Nephron (organoid): ENCODE measurements around the gene WWOX.

ENCODE experiments used
- H3K27ac Mint-ChIP-seq, 3 experiments: 2 replicates each; pipeline ENCODE4 v1.8.0; 2020; ENCODE audit warnings: mixed read lengths in 3 of 3, mild to moderate bottlenecking in 2 of 3, moderate library complexity in 1 of 3
- H3K27me3 Mint-ChIP-seq: 2 replicates; pipeline ENCODE4 v1.8.0; 2021; ENCODE audit warnings: low read depth, mild to moderate bottlenecking, moderate library complexity, mixed read lengths
- H3K36me3 Mint-ChIP-seq: 2 replicates; pipeline ENCODE4 v1.8.0; 2020; ENCODE audit warnings: low read depth, mixed read lengths
- H3K4me1 Mint-ChIP-seq: 2 replicates; pipeline ENCODE4 v1.8.0; 2020; ENCODE audit warnings: mixed read lengths
- H3K4me3 Mint-ChIP-seq, 3 experiments: 2 replicates each; pipeline ENCODE4 v1.8.0; 2020; ENCODE audit warnings: mild to moderate bottlenecking in 3 of 3, mixed read lengths in 3 of 3, moderate library complexity in 2 of 3
- H3K9me3 Mint-ChIP-seq: 2 replicates; pipeline ENCODE4 v1.8.0; 2020; ENCODE audit warnings: mixed read lengths
- CTCF ChIP-seq, 3 experiments: fragments of 200-600 bp; sonication (generic); IDR thresholded peaks; one replicate each; pipeline ENCODE4 v1.5.0; 2021; ENCODE audit warnings: antibody characterized with exemption in 3 of 3; ENCODE audit not compliant: unreplicated experiment in 3 of 3

WWOX gene

GRCh38 chr16:78650339-78651074 lies 551.1 kb downstream of the WWOX start:
- Mint-ChIP-seq H3K4me1 (peaks cover 40% of the 10 kb centered on the region), H3K27ac (peak overlapping the region in 2 of 3 experiments; percentile 22 to 27), H3K36me3 (no peaks in the 10 kb centered on the region), H3K27me3 (peaks cover 7% of the 10 kb centered on the region), H3K9me3 (no peaks in the 10 kb centered on the region), H3K4me3 (no peak overlapping the region)
- no peak for TF ChIP-seq CTCF (IDR thresholded peaks at IDR 0.05; ENCODE audit: unreplicated experiment in 3 of 3)

DNA sequence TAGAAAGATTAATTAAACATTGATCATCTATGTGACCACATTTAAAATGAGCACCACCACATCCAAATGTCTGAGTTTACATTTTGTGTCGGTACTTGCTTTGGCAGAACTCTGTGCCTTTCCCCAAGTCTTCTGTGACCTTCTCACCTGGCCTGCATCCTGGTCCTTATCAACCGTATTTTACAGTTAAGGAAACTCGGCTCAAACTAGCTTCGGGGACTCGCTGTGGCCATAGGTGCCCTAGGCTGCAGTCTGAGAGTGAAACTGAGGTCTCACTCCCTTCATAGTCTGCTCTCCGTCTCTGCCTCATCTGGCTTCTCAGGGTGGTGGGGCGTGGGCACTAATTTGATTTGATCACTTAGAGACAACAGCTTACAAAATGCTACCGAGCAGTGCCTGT lies 555.5 kb downstream of the WWOX start:
- Mint-ChIP-seq H3K27me3 (peaks cover 15% of the 10 kb centered on the region), H3K9me3 (no peaks in the 10 kb centered on the region), H3K4me3 (no peak overlapping the region), H3K36me3 (no peaks in the 10 kb centered on the region), H3K27ac (peak overlapping the region; percentile 19 to 70 (median 34)), H3K4me1 (peaks cover 40% of the 10 kb centered on the region)
- TF ChIP-seq CTCF (IDR thresholded peaks at IDR 0.05; ENCODE audit: unreplicated experiment in 3 of 3): no peak

DNA sequence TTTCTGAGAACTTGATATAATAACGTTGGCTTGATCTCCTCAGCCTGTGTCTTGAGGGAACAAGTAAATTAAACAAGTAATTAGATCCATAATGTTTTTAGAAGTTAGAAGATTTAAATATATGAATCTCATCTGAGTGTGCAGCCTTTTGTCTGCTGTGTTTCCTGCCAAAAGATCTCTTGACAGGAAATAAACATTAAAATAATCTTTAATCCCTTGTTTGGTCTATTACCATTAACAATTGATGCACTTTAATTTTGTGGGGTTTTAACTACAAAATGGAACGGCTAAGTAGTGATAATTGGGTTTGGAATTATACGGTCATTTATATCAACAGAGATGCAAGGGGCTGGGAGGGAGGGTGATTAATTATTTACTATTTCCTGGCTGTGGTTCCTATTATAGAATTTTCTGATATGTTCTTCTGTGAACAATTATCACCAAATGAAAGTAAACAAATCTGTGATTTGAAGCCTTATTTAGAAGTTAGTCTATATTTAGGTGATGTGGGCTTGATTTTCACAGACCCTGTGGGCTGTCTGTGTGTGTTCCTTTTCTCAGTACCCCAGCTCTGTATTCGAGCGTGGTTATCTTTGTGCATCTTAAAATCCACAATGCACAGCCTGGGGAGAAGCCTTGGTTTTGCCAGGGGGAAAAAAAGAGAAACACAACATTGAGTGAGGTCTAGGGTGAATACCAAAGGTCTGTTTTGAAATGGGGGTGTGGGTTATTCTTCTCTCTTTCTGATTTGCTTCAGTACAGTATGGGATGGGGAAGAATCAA lies 556.1 kb downstream of the WWOX start:
- Mint-ChIP-seq H3K27ac (peak overlapping the region; percentile 19 to 70 (median 34)), H3K4me1 (peaks cover 40% of the 10 kb centered on the region), H3K4me3 (no peak overlapping the region), H3K9me3 (no peaks in the 10 kb centered on the region), H3K27me3 (peaks cover 15% of the 10 kb centered on the region), H3K36me3 (no peaks in the 10 kb centered on the region)
- no peak for TF ChIP-seq CTCF (IDR thresholded peaks at IDR 0.05; ENCODE audit: unreplicated experiment in 3 of 3)

DNA sequence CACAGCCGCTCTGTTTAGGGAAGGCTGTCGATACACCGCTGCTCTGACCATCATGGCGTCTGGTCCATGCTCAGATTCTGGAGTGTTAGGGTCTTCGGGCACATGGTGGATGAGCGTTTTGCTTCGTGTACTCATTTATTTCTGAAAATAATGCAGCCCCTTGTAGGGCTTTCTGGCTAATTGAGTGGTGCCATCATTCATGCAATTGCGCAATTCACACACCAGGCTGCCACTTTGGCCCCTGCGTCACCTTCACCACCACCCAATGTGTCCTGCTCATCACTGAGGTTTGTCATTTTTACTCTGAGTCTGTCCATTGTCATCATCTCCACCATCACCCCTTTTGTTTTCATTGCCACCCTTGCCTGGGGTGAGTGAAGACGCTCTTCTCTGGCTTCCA lies 557.4 kb downstream of the WWOX start:
- no peak overlapping the region for H3K4me3 Mint-ChIP-seq
- H3K9me3 Mint-ChIP-seq: no peaks in the 10 kb centered on the region
- no peak overlapping the region for H3K27ac Mint-ChIP-seq
- H3K4me1 Mint-ChIP-seq: peaks cover 36% of the 10 kb centered on the region
- H3K27me3 Mint-ChIP-seq: peaks cover 15% of the 10 kb centered on the region
- no peak for TF ChIP-seq CTCF (IDR thresholded peaks at IDR 0.05; ENCODE audit: unreplicated experiment in 3 of 3)
- no peaks in the 10 kb centered on the region for H3K36me3 Mint-ChIP-seq

GRCh38 chr16:78659216-78659615 lies 559.8 kb downstream of the WWOX start:
- no peak for TF ChIP-seq CTCF (IDR thresholded peaks at IDR 0.05; ENCODE audit: unreplicated experiment in 3 of 3)
- Mint-ChIP-seq H3K4me1 (peaks cover 36% of the 10 kb centered on the region), H3K27ac (peak overlapping the region in 1 of 3 experiments; percentile 30), H3K9me3 (no peaks in the 10 kb centered on the region), H3K27me3 (peaks cover 18% of the 10 kb centered on the region), H3K4me3 (no peak overlapping the region), H3K36me3 (no peaks in the 10 kb centered on the region)
